Endothelial cell of hepatic sinusoid (primary cell): ENCODE measurements around the gene PPP1R1B.

Source experiments
- in situ Hi-C: cut with HindIII; loops from 2 replicates; pipeline ENCODE4 v1.10.0; 2017; ENCODE audit warnings: low sequenced_read_pairs

Gene PPP1R1B

DNA sequence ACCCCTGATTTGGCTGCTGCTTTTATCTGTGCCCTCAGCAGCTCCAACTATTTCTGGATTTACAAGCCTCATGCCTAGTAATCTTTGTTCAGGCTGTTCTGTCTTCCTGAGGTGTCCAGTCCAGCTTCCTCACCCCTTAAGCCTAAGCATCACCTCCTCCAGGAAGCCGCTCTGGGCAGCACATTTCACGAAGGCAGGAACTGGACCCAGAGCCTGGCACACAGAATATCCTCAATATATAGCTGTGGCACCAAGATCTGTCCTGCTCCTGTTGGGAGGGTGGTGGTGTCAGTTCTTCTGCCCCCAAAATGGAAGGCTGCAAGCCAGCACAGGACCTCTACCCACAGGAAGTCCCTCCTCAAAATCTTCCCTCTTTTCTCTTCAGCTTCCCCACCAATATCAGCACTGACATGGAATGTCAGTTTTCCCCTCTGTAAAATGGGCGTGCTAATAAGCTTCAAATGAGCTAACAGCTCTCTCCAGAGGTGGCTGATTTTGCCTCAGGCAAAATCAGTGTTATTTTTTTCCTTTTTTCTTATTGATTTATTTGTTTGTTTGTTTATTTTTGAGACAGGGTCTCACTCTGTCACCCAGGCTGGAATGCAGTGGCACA, 12.1 kb upstream of the PPP1R1B start:
- in situ Hi-C loops: loop anchor here (10.0 kb wide), 1 partner anchor 60 kb away; no protein-coding TSS in a partner anchor

DNA sequence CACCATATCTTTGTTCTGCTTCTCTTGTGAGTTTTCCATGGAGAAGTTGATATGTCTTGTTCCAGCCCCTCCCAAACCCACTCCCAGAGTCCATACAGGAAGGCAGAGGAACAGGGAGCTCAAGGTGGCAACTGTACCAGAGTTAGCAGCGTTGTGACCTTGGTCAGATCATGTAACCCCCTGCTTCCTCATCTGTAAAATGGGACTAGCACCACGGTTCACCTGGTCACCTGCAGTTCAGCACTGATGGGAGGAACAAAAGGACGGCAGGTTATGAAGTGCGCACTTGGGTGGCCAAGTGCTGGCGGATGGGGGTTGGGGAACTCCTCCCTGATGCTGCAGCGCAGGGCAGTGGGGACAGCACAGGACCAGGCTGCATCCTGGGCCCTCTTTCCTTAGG, 11.3 kb upstream of the PPP1R1B start:
- in situ Hi-C loops: loop anchor here (10.0 kb wide), 1 partner anchor 59 kb away; no protein-coding TSS in a partner anchor

GRCh38 chr17:39617100-39617445, 9.7 kb upstream of the PPP1R1B start:
- in situ Hi-C loops: loop anchor here (10.0 kb wide), 1 partner anchor 58 kb away; no protein-coding TSS in a partner anchor

GRCh38 chr17:39617446-39618245, 9.1 kb upstream of the PPP1R1B start:
- in situ Hi-C loops: loop anchor here (10.0 kb wide), 1 partner anchor 57 kb away; no protein-coding TSS in a partner anchor

GRCh38 chr17:39618246-39618913, 8.4 kb upstream of the PPP1R1B start:
- in situ Hi-C loops: loop anchor here (10.0 kb wide), 1 partner anchor 56 kb away; no protein-coding TSS in a partner anchor

DNA sequence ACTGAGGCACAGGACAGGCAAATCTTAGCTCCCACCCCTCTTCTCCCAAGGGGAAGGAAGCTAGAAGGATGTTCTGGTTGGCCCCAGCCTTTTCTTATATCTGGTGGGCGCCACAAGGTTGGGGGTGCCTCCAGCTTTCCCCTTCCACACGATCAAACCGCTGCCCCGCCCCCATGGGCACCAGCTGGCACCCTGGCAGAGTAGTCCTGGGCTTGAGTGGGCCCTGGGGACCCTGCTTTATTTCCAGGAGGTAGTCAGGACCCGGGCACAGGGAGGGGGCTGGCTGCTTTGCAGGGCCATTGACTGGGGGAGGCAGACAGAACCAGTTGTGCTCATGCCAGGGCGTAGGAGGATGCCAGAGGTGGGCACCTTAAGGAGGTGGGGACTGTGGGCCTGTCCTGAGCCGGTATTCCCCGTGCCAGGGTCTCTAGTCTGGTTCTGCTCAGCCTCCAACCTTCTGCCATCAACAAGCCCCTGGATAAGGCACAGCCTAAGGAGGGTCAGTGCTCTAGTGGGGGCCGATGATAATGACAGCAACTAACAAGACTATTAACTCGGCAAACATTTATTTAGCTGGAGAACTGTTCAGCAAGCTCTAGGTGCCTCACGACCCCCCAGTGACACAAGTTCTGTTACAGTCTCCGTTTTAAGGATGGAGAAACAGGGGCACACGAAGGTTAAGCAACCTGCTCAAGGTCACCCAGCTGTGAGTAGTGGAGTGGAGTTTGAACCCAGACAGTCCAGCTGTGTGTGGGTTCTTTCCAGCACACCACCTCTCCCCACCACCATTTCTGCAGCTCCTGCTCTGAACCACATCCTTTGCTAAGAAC, 7.6 kb upstream of the PPP1R1B start:
- in situ Hi-C loops: loop anchor here (10.0 kb wide), 1 partner anchor 56 kb away; no protein-coding TSS in a partner anchor

DNA sequence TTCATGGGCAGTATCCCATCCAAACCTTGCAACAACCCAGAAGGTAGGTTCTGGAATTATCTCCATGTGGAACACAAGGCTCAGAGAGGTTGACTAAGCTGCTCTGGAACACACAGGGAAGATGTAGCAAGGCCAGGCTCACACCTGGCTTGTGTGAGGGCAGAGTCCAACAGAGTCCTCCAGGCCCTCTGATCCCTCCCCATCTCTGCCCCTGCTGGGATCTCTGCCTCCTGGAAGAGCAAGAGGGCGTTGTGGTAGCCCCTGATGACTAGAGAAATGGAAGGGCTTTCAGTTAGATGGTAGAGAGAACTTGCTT, 7.0 kb upstream of the PPP1R1B start:
- in situ Hi-C loops: loop anchor here (10.0 kb wide), 1 partner anchor 55 kb away; no protein-coding TSS in a partner anchor

DNA sequence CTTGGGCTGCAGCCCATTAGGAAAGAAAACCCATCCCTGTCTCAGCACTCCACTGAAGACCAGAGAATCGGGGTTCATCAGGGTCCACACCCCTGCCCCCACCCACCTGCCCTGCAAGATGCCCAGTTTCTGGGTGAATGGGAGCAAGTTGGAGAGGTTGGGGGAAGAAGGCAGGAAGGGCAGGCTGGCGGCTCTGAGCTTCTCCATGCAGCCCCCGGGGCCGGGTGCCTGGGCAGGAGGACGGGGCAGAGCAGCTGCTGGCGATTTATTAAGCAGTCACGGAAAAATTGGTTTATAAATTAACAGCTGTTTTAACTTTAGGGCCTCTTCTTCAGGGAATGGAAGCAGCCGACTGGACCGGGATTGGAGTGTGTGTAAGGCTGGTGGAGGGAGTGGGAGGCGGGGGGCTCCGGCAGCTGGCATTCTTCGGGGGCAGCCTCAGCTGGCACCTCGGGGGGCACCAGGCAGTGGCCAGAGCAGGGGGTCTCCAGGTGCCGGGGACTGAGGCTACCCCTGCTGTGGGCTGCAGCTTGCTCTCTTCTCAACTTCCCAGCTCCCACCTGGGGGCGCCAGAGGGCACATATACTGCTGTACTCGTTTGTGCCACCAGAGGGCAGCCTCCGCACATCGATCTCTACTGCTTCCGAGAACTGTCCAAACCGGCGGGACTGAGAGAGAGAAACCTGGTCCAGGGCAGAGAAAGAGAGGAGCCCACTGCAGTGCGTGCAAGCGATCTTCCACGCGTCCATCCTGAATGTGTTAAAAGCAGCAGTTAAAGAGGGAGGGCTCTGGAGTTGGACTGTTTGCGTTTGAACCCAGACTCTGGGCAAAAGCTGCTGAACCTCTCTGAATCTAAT, 5.0 kb upstream of the PPP1R1B start:
- in situ Hi-C loops: no loop called here

GRCh38 chr17:39622380-39623006, 4.3 kb upstream of the PPP1R1B start:
- in situ Hi-C loops: no loop called here

DNA sequence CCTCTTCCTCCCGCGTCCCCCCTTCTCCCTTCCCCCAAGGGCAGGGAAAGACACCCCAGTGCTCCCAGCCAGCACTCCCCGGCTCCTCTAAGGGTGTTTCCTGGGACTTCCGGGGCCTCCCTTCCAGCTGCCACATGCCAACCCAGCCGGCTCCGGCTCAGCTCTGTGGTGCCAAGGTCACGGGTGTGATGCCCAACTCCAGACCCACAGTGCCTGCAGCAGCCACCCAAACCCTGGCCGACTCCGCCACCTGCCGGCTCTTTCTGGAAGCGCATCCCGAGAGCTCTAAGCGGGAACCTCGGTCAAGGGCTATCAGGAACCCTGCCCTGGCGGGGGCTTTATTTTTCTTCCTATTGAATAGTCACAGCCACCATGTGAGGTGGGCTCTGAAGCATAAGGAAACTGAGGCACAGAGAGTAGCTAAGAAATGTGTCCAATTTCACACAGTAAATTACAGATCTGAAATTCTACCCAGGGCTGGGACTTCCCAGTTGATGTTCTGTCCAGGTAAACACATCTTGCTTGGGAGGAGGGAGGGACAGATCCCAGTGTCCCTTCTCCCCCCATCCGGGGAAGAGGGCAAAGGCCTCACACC, 3.3 kb upstream of the PPP1R1B start:
- in situ Hi-C loops: no loop called here

DNA sequence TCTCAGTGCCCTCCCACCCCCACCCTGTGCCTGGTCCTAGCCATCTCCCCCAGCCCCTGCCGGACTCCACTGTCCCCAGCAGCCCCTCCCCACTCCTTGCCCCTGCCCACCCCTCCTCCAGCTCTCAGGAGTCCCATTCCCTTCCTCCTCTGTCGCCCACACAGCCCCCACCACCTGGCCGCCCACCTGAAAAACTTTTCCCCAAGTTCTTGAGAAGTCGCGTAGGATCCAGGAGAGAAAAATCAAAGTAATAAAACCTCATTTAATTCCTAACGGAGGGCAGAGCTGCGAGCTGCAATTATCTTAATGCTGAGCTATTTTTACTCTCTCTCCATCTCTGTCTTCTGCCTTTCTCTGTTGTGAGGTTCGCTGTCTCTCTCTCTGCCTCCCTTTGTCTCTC, 2.4 kb upstream of the PPP1R1B start:
- in situ Hi-C loops: no loop called here

- in situ Hi-C loops: no loop called here
Observed at GRCh38 chr17:39625198-39625785, 1.5 kb upstream of the PPP1R1B start.

DNA sequence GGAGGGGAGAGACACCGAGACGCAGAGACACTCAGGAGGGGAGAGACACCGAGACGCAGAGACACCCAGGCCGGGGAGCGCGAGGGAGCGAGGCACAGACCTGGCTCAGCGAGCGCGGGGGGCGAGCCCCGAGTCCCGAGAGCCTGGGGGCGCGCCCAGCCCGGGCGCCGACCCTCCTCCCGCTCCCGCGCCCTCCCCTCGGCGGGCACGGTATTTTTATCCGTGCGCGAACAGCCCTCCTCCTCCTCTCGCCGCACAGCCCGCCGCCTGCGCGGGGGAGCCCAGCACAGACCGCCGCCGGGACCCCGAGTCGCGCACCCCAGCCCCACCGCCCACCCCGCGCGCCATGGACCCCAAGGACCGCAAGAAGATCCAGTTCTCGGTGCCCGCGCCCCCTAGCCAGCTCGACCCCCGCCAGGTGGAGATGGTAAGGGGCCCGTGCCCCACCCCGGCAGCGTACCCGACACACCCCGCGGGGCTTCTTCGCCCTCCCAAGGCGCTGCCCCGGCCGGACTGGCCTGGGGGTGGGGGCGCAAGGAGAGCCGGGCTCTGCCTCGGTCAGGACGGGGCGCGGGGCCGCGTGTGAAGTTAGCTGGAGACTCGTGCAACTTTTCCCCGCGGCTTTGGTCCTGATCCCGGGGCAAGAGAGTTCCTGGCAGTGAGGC, 427 bp downstream of the PPP1R1B start:
- in situ Hi-C loops: no loop called here

DNA sequence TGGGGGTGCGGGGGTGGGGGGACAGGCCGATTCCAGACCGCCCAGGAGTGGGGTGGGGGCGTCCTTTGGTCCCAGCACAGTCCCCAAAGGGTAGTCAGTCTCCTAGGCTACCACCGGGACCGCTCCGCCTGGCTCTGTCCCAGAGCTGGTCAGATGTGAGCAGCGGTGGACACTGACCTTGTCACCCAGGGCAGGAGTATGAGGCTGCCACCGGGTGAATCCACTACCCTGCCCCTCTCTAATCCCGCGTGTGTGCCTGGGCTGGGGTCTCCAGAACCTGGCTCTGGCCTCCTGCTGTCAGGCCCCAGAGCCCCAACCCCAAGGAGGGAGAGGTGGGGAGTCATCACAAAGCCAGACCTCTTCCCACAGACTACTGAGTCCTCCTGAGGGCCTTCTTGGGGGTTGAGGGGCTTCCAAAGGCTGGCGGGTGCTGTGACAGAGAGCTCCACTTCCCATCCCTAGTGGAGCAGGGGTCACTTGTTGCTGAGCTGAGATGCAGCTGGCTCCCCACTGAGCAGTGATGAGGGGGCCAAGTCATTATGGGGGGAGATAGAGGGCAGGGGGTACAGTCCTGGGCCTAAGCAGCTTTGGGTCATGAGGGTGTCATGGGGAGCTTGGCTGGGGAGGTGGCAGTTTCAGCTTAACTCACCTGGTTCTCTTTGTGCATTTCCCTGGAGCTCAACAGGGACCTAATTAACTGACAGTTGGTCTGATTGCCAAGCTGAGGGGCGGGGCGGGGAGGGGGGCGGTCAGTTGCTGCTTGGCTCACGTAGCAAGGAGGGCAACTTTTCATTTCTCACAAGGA, 1.2 kb downstream of the PPP1R1B start:
- in situ Hi-C loops: no loop called here

DNA sequence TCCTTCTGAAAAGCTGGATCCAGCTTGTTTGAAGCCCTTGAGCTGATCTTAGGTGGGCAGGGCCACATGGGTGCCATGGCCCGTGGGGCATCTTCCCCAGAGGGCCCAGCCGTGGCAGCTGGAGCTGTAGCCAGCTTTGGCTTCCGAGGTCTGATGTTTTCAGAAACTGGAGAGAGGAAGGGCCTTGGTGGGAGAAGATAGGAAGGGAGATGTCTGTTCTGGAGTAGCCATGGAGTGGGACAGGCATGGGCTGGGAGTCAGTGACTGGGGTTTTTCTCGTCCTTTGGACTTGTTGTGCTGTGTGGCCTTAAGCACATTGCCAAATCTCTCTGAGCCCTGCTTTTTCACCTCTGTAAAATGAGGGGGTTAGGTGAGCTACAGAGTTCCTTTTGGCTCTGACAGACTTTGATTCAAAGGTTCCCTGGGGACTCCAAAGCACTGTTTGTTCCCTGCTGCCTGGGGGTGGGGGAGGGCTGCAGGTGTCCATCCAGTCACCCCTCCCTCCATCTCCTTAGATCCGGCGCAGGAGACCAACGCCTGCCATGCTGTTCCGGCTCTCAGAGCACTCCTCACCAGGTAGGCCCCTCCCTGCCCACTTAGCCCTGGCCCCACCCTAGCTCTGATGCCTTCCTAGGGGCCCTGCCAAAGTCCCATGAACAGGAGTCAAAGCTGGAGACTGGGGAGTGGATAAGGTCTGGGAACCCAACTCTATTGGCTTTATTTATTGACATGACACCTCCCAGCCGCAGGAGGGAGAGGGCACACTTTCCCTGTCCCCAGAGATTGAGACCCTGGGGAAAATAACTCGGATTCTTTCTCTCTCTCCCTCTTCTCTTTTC, 2.1 kb downstream of the PPP1R1B start:
- in situ Hi-C loops: no loop called here

DNA sequence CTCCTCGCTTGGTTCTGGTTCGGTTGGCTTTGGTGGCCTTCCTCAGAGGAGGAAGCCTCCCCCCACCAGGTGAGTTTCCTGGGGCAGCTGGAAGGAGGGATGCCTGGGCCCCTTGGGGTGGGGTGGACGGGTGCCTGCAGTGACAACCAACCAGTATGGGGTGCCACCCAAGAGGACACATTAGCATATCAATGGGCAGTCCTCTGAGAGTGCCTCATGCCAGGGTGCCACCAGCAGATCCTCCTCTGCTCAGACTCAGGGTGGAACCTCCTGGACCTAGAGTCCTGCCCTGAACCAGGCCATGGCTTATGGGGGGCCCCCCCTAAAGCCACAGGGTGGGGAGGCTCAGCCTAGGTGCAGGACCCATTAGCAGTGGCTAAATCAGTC, 2.7 kb downstream of the PPP1R1B start:
- in situ Hi-C loops: no loop called here

GRCh38 chr17:39629898-39630297, 3.1 kb downstream of the PPP1R1B start:
- in situ Hi-C loops: no loop called here
